HL-60/S4 (cell line): ENCODE data around the gene SUGCT.

Experiments used
- in situ Hi-C: fragments of 300-500 bp; cut with MboI; formaldehyde crosslinking; loops from 2 replicates; pipeline ENCODE4 v1.14.3; 2022; ENCODE audit warnings: low sequenced_read_pairs

The SUGCT gene

GRCh38 chr7:40701836-40702551, 567.2 kb downstream of the SUGCT start:
- in situ Hi-C loops, result no loop called here

DNA sequence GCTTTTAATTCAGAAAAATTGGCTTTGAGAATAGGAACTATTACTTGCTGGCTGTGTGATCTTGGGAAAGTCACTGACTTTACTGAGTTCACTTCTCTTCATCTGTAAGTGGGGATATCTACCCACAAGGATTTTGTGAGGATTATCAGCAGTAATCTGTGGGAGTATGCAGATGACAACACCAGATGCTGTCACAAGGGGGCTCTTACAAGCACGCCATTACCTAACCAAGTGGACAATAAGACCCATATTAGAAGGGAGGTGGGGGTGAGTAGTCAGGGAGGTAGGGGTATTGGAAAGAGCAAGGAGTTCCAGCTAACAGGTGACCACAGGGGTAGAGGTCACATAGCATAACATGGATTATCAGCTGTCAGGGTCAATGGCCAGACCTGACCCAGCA, 569.4 kb downstream of the SUGCT start:
- in situ Hi-C loops, result no loop called here

DNA sequence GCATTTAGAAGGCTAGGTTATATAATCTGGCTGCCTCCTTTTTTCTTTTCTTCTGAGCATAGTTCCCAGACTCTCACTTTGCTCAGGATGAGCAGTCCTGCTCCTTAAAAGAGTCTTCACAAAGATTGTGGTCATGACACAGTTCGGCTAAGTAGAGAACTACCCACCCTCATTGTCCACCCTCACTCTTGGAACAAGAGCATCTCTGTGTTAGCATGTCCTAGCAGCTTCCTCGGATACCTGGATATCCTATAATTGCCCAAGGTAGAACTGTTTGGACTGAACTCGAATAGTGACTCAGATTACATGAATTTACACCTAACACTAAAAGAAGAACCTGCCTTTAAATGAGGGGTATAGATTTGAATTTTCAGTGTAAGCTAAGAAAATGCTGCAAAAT, 572.0 kb downstream of the SUGCT start:
- in situ Hi-C loops, result no loop called here

GRCh38 chr7:40709062-40709964, 574.5 kb downstream of the SUGCT start:
- in situ Hi-C loops, result no loop called here

DNA sequence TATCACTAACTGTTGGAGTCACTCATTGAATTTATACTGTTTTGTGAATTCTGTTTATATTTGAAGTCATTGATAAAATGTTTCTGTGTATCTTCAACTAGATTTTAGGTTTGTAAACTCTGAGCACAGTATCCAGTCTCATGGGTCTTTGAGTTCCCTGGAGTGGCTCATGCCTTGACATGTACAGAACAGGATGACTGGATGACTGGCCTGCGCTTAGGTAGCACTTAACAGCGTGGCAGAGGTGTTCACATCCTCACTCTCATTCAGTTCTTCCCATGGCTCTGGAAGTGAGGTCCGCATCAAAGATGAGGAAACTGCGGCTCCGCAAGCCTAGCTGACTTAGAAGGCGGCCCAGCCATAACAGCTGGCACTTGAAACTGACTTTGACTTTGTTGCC, 576.9 kb downstream of the SUGCT start:
- in situ Hi-C loops, result no loop called here

DNA sequence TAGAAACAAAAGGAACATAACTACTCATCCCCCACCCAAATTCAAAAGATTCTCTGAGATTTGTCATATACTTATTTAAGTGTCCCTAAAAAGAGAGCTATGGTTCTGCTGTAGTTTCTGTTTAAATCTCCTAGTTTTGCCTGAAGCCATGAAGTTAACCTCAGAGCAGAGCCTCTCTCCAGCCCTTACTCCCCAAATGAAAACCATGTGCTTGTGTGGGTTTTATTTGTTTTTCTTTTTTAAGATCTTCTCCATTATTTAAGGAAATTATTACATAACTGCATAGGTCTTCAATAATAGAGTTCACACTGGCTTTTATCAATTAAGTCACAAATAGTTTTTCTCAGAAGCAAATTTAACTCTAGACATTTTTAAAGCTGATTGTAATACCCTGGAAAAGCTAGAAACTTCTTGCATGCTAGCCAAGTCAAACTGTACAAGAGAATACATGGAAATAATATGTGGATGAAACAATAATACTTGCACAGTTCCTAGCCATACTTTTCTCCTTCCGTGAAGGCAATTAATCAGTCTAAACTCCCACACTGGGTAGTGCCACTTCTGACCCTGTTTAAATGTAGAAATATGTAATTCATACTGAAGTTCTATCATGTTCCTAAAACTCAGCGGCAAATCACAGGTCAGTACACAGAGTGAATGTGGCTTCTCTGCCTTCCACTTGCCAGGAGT, 579.7 kb downstream of the SUGCT start:
- in situ Hi-C loops, result no loop called here

GRCh38 chr7:40715053-40715430, 580.2 kb downstream of the SUGCT start:
- in situ Hi-C loops, result no loop called here

GRCh38 chr7:40716052-40716451, 581.2 kb downstream of the SUGCT start:
- in situ Hi-C loops, result no loop called here

- in situ Hi-C loops, result no loop called here
These were observed 582.4 kb downstream of the SUGCT start for GRCh38 chr7:40717242-40717641.

- in situ Hi-C loops, result no loop called here
These were observed 585.6 kb downstream of the SUGCT start for GRCh38 chr7:40720416-40720815.

GRCh38 chr7:40721342-40721949, 586.6 kb downstream of the SUGCT start:
- in situ Hi-C loops, result no loop called here

GRCh38 chr7:40722242-40722641, 587.4 kb downstream of the SUGCT start:
- in situ Hi-C loops, result no loop called here

- in situ Hi-C loops, result no loop called here
These were observed 589.0 kb downstream of the SUGCT start for GRCh38 chr7:40723829-40724228.

GRCh38 chr7:40726559-40726958, 591.8 kb downstream of the SUGCT start:
- in situ Hi-C loops, result no loop called here

- in situ Hi-C loops, result no loop called here
These were observed 598.3 kb downstream of the SUGCT start for GRCh38 chr7:40733114-40733513.

- in situ Hi-C loops, result no loop called here
These were observed 598.8 kb downstream of the SUGCT start for GRCh38 chr7:40733578-40733977.

DNA sequence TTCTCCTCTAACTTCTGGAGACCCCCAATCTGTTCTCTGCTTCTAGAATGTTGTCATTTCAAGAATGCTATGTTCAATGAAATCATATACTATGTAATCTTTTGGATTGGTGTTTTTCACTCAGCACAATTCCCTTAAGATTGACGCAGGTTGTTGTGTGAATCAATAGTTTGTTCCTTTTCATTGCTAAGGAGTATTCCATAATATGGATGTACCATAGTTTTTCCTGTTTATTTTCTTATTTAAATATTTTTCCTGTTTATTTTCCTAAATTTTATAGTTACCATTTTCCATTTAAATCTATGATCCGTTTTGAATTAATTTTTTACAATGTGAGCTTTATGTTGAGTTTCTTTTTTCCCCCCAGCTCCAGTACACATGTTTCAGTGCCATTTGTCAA, 604.5 kb downstream of the SUGCT start:
- in situ Hi-C loops, result no loop called here

GRCh38 chr7:40742270-40742669, 607.5 kb downstream of the SUGCT start:
- in situ Hi-C loops, result no loop called here

DNA sequence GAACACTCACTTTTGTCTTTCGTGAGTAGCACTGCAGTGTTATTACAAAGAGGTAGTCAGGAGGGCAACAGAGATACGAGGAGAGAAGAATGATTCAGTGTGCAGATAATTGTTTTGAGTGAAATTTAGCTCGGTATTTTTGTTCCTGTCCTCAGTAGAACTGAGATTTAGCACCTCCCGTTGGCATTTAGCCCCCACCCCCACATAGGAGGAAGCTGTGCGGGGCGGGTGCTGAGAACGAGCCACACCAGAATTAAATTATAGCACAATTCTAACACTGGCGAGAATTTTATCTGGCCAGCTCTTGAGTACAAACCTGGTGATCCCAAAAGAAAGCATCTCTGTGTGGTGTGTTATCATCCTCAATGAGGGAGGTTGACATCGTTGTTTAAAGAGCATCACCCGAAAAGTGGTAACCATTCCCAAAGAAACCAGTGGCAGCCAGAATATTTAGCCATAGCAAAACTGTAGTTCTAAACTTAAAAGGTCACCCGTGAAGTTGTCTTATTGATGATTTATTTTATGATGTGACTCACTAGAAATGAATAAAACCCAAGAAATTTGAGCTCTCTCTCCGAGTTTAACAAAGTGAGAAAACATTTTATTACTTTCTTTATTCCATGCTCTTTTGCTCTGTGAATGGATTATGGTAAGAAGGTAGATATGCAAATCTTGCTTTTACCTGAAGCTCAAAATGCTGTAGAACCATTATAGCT, 612.2 kb downstream of the SUGCT start:
- in situ Hi-C loops, result no loop called here

- in situ Hi-C loops, result no loop called here
These were observed 613.1 kb downstream of the SUGCT start for GRCh38 chr7:40747856-40748255.

GRCh38 chr7:40749877-40750276, 615.1 kb downstream of the SUGCT start:
- in situ Hi-C loops, result no loop called here
